A673 (cell line): ENCODE measurements around the gene KIAA0232. TPM values are rescaled to one million over a fixed set of nuclear protein-coding genes. Genes with fewer than 3 reads are reported as not detected.

Experiments
- BruUV-seq: library from RNA; stranded (reverse); fragments of 400-500 nt; replicated peaks from 2 replicates; lab custom pipeline; 2021; lab: Mats Ljungman, UMichigan
- CTCF ChIA-PET: fragments of 300-600 bp; sonication (Branson Sonifier 250); formaldehyde crosslinking; loops from one replicate; lab custom pipeline; 2022; ENCODE audit warnings: antibody characterized with exemption; lab: Charles Lee
- POLR2A ChIA-PET: fragments of 300-600 bp; sonication (Branson Sonifier 250); formaldehyde crosslinking; loops from one replicate; lab custom pipeline; 2022; ENCODE audit warnings: antibody characterized with exemption; ENCODE audit not compliant: low non-redundant PET; lab: Charles Lee
- DNase-seq: peaks from one replicate; pipeline ENCODE4 v3.0.0-alpha.2; 2015; ENCODE audit warnings: low spot score
- H3K27ac ChIP-seq: fragments of 200-600 bp; sonication (generic); 2 replicates; pipeline ENCODE4 v1.5.1; 2016; ENCODE audit warnings: mixed run types, low read depth, mild to moderate bottlenecking, mixed read lengths, antibody characterized with exemption, low read length; ENCODE audit not compliant: poor library complexity, severe bottlenecking
- H3K27me3 ChIP-seq: fragments of 200-600 bp; sonication (generic); replicated peaks from 2 replicates; pipeline ENCODE4 v1.6.1; 2017; ENCODE audit warnings: mixed run types, low read depth, mild to moderate bottlenecking, mixed read lengths, antibody characterized with exemption, low read length; ENCODE audit not compliant: insufficient read depth, poor library complexity
- H3K36me3 ChIP-seq: fragments of 200-600 bp; sonication (generic); 2 replicates; pipeline ENCODE4 v1.6.1; 2016; ENCODE audit warnings: mixed run types, mild to moderate bottlenecking, mixed read lengths, antibody characterized with exemption, low read length; ENCODE audit not compliant: insufficient read depth, poor library complexity, severe bottlenecking
- H3K4me1 ChIP-seq: fragments of 200-600 bp; sonication (generic); 2 replicates; pipeline ENCODE4 v1.6.1; 2017; ENCODE audit warnings: mixed run types, mild to moderate bottlenecking, mixed read lengths, antibody characterized with exemption, low read length; ENCODE audit not compliant: insufficient read depth, poor library complexity, severe bottlenecking
- H3K4me3 ChIP-seq: fragments of 200-600 bp; sonication (generic); 2 replicates; pipeline ENCODE4 v1.5.1; 2016; ENCODE audit warnings: low read depth, mixed run types, mild to moderate bottlenecking, mixed read lengths, low read length; ENCODE audit not compliant: poor library complexity, severe bottlenecking
- H3K9me3 ChIP-seq: fragments of 200-600 bp; sonication (generic); 2 replicates; pipeline ENCODE4 v1.6.1; 2016; ENCODE audit warnings: mixed run types, low read depth, mild to moderate bottlenecking, mixed read lengths, antibody characterized with exemption, low read length; ENCODE audit not compliant: poor library complexity, severe bottlenecking
- CTCF ChIP-seq: fragments of 300-800, 200-600 bp; sonication (generic); conservative IDR thresholded peaks from 2 replicates; pipeline ENCODE4 v1.5.1; 2017; ENCODE audit warnings: low read depth, mild to moderate bottlenecking, antibody characterized with exemption, low read length, moderate library complexity, mixed read lengths
- EZH2 ChIP-seq: fragments of 200-600 bp; sonication (generic); IDR thresholded peaks from 2 replicates; pipeline ENCODE4 v1.6.1; 2017; ENCODE audit warnings: borderline replicate concordance, low read depth, mild to moderate bottlenecking, mixed read lengths, antibody characterized with exemption, low read length; ENCODE audit not compliant: poor library complexity, severe bottlenecking
- intact Hi-C: fragments of 100-400 bp; cut with micrococcal nuclease; formaldehyde crosslinking; loops from one replicate; pipeline ENCODE4 v1.10.0; 2022; ENCODE audit not compliant: unreplicated experiment
- total RNA-seq: library from RNA; stranded (reverse); gene quantifications from 2 replicates; pipeline ENCODE4 v1.2.3, GENCODE V29; 2021

KIAA0232 gene
- total RNA-seq, 1 experiment from 2014 or later, result 30.2 TPM

GRCh38 chr4:6912441-6912840, 129.9 kb downstream of the KIAA0232 start:
- DNase-seq, result no peak
- ChIA-PET POLR2A (interaction anchor here (0.6 kb wide), 1 partner anchor 13 kb away, joined by 10 read pairs; no protein-coding TSS in a partner anchor), CTCF (no interaction called here)
- intact Hi-C loops, result no loop called here
- no peaks in the 10 kb centered on the region for H3K27me3 ChIP-seq
- no peaks in the 10 kb centered on the region for H3K36me3 ChIP-seq
- H3K4me1 ChIP-seq, result peaks cover 24% of the 10 kb centered on the region
- no peak overlapping the region for H3K27ac ChIP-seq
- no TSS peak for BruUV-seq
- TF ChIP-seq CTCF, result no peak
- TF ChIP-seq EZH2, result no peak
- no peak overlapping the region for H3K4me3 ChIP-seq
- H3K9me3 ChIP-seq, result no peaks in the 10 kb centered on the region

GRCh38 chr4:6913350-6913905, 130.9 kb downstream of the KIAA0232 start:
- Histone ChIP-seq H3K9me3 (no peaks in the 10 kb centered on the region), H3K27ac (no peak overlapping the region), H3K4me1 (peaks cover 28% of the 10 kb centered on the region), H3K27me3 (no peaks in the 10 kb centered on the region), H3K36me3 (no peaks in the 10 kb centered on the region), H3K4me3 (no peak overlapping the region)
- TF ChIP-seq EZH2 (no peak), CTCF (no peak)
- no peak for DNase-seq
- BruUV-seq, result no TSS peak
- intact Hi-C loops, result no loop called here
- POLR2A ChIA-PET, result no interaction called here
- CTCF ChIA-PET, result no interaction called here

GRCh38 chr4:6914448-6914847, 131.9 kb downstream of the KIAA0232 start:
- CTCF ChIA-PET, result no interaction called here
- no peaks in the 10 kb centered on the region for H3K27me3 ChIP-seq
- no peak for DNase-seq
- intact Hi-C loops, result no loop called here
- H3K4me1 ChIP-seq, result peaks cover 32% of the 10 kb centered on the region
- no peak for TF ChIP-seq EZH2
- no peak overlapping the region for H3K27ac ChIP-seq
- H3K36me3 ChIP-seq, result no peaks in the 10 kb centered on the region
- POLR2A ChIA-PET, result no interaction called here
- BruUV-seq, result no TSS peak
- H3K9me3 ChIP-seq, result no peaks in the 10 kb centered on the region
- H3K4me3 ChIP-seq, result no peak overlapping the region
